ENCODE data around the gene CLCNKB.
"Not testable (repeated sequence)": the region's sequence is repeated elsewhere in the genome, so short reads cannot be mapped to it uniquely, and the experiment has no call there.

The CLCNKB gene

GRCh38 chr1:16015491-16015890 lies 28.1 kb upstream of the CLCNKB start:
- DNase-seq (ENCODE audit: low spot score), result no peak

GRCh38 chr1:16015960-16016901 lies 27.4 kb upstream of the CLCNKB start:
- no peak for DNase-seq (ENCODE audit: low spot score)

- DNase-seq (ENCODE audit: low spot score), result no peak
These were observed 26.5 kb upstream of the CLCNKB start for GRCh38 chr1:16017076-16017460.

GRCh38 chr1:16017461-16018303 lies 25.9 kb upstream of the CLCNKB start, which contains the start of gene HSPB7:
TSS of gene HSPB7 (minus strand) at chr1:16018043. CDS start at chr1:16017963, 80 bp downstream.
- peak; percentile 32 for DNase-seq (ENCODE audit: low spot score)

- no peak for DNase-seq (ENCODE audit: low spot score)
These were observed 25.3 kb upstream of the CLCNKB start for GRCh38 chr1:16018308-16018707.

- no peak for DNase-seq (ENCODE audit: low spot score)
These were observed 24.6 kb upstream of the CLCNKB start for GRCh38 chr1:16018749-16019643.

GRCh38 chr1:16019644-16020277 lies 23.8 kb upstream of the CLCNKB start:
- peak; percentile 42 for DNase-seq (ENCODE audit: low spot score)

GRCh38 chr1:16020325-16020724 lies 23.3 kb upstream of the CLCNKB start:
- no peak for DNase-seq (ENCODE audit: low spot score)

- not testable (repeated sequence) for DNase-seq (ENCODE audit: low spot score)
These were observed 22.7 kb upstream of the CLCNKB start for GRCh38 chr1:16020878-16021277.

GRCh38 chr1:16021681-16022080 lies 21.9 kb upstream of the CLCNKB start, which contains the start of gene CLCNKA:
TSS of gene CLCNKA (plus strand) at chr1:16022036. CDS start at chr1:16022620, 584 bp downstream.
- DNase-seq (ENCODE audit: low spot score), result no peak

GRCh38 chr1:16022393-16022792 lies 21.2 kb upstream of the CLCNKB start:
- DNase-seq (ENCODE audit: low spot score), result no peak

- DNase-seq (ENCODE audit: low spot score), result no peak
These were observed 20.4 kb upstream of the CLCNKB start for GRCh38 chr1:16023050-16023653.

- DNase-seq (ENCODE audit: low spot score), result not testable (repeated sequence)
These were observed 17.3 kb upstream of the CLCNKB start for GRCh38 chr1:16026302-16026701.

- DNase-seq (ENCODE audit: low spot score), result no peak
These were observed 16.7 kb upstream of the CLCNKB start for GRCh38 chr1:16026723-16027484.

- no peak for DNase-seq (ENCODE audit: low spot score)
These were observed 15.2 kb upstream of the CLCNKB start for GRCh38 chr1:16028237-16029002.

- DNase-seq (ENCODE audit: low spot score), result not testable (repeated sequence)
These were observed 14.6 kb upstream of the CLCNKB start for GRCh38 chr1:16029003-16029268.

GRCh38 chr1:16029288-16029687 lies 14.3 kb upstream of the CLCNKB start:
- DNase-seq (ENCODE audit: low spot score), result no peak

GRCh38 chr1:16031551-16031950 lies 12.0 kb upstream of the CLCNKB start:
- no peak for DNase-seq (ENCODE audit: low spot score)

GRCh38 chr1:16032388-16033102 lies 11.0 kb upstream of the CLCNKB start:
- DNase-seq (ENCODE audit: low spot score), result peak; percentile 83

Measured in kidney tubule cell (primary cell).